Heart left ventricle (tissue), 16 donors: ENCODE results near the gene CKS1B. TPM values are rescaled to one million over a fixed set of nuclear protein-coding genes. Genes with fewer than 3 reads are reported as not detected.

Experiments used
- ATAC-seq, 4 donors: fragments of 200-7000 bp; cut with Tn5 transposase; one replicate each; pipeline ENCODE4 v1.9.1; 2020 to 2022; ENCODE audit warnings: moderate library complexity in 4 of 4, mild to moderate bottlenecking in 3 of 4, moderate number of reproducible peaks in 1 of 4
- DNase-seq, 5 donors: peaks; one replicate each; pipeline ENCODE4 v3.0.0-alpha.2; 2020
- H3K27ac ChIP-seq, 12 donors: fragments of 200-600 bp; sonication (generic) in 4 of 12; one replicate each; pipeline versions ENCODE4 v1.5.0 to v1.8.0; 2016 to 2022; ENCODE audit warnings: mild to moderate bottlenecking in 2 of 12
- H3K27me3 ChIP-seq, 9 donors: fragments of 200-600 bp; sonication (generic) in 2 of 9; one replicate each; pipeline versions ENCODE4 v1.5.1 to v1.8.0; 2016 to 2022; ENCODE audit warnings: mild to moderate bottlenecking in 3 of 9
- H3K36me3 ChIP-seq, 9 donors: fragments of 200-600 bp; sonication (generic) in 2 of 9; one replicate each; pipeline versions ENCODE4 v1.5.0 to v1.8.0; 2018 to 2022; ENCODE audit warnings: mild to moderate bottlenecking in 2 of 9
- H3K4me1 ChIP-seq, 12 donors: fragments of 200-600 bp; sonication (generic) in 4 of 12; one replicate each; pipeline versions ENCODE4 v1.5.0 to v1.8.0; 2016 to 2022; ENCODE audit warnings: mild to moderate bottlenecking in 3 of 12
- H3K4me3 ChIP-seq, 12 donors: fragments of 200-600 bp; sonication (generic) in 4 of 12; one replicate each; pipeline versions ENCODE4 v1.5.0 to v1.8.0; 2017 to 2022; ENCODE audit warnings: mild to moderate bottlenecking in 9 of 12, moderate library complexity in 4 of 12
- H3K9me3 ChIP-seq, 12 donors: fragments of 200-600 bp; sonication (generic) in 4 of 12; one replicate each; pipeline versions ENCODE4 v1.5.0 to v1.8.0; 2016 to 2022; ENCODE audit warnings: mild to moderate bottlenecking in 1 of 12
- POLR2A ChIP-seq, 2 donors: fragments of 450-650 bp; IDR thresholded peaks; one replicate each; pipeline ENCODE4 v1.6.1; 2017; ENCODE audit warnings: antibody characterized with exemption in 2 of 2, mild to moderate bottlenecking in 2 of 2, moderate library complexity in 2 of 2
- WGBS, 4 donors: extraction: QIAGEN DNeasy Blood & Tissue Kit in 2 of 4; methylation state at CpG; one replicate each; pipeline versions ENCODE4 v1.1.5 to v1.1.7; 2013 to 2018; 5-methylcytosine and 5-hydroxymethylcytosine counted together
- intact Hi-C, 10 donors: fragments of 100-400 bp; cut with DNase I; formaldehyde crosslinking; loops; one replicate each; pipeline versions ENCODE4 v1.11.1 to v1.14.2; 2022
- polyA plus RNA-seq, 2 donors: library from polyadenylated mRNA; stranded (reverse); fragments of 200-250 nt; gene quantifications; one replicate each; pipeline ENCODE4 v1.2.3, GENCODE V29; 2013
- total RNA-seq, 9 donors: library from RNA; depleted of rRNA in 2 of 9; stranded (reverse); fragments of >200 nt in 2 of 9; fragmentation: NEBNext Ultra II Directional in 3 of 9; extraction: Animal tissue kit (Norgen Biotek cat#: 25700) in 3 of 9; gene quantifications; one replicate each; pipeline versions ENCODE4 v1.1.0 to v1.2.4, GENCODE V29; 2016 to 2023
- TF ChIP-seq, protein P1 (sequence below), 12 donors: fragments of 200-600 bp; sonication (generic) in 4 of 12; IDR thresholded peaks; one replicate each; pipeline versions ENCODE4 v1.5.0 to v1.8.0; 2018 to 2022; ENCODE audit warnings: antibody characterized with exemption in 12 of 12, mild to moderate bottlenecking in 5 of 12
- donor health status: ischemic (EF 13 %, LVEDD 7.1; RV severe dilation, severe dysfunction).
- donor health status: healthy with polysubstance abuse.
- donor health status: DM: no; HTN: yes; CAD: no.
- donor health status: DM: no; HTN: no; CAD: no.
- donor health status: ischemic (EF 25% LVEDD 6.9; RV normal size, moderate dysfunction).
- donor health status: ischemic (EF 25% LVEDD 5.7; RV mildly dilated, moderate dysfunction).
- donor health status: healthy.
- donor health status: DM: yes; HTN: yes; CAD: no.
- donor health status: ischemic (EF 35%, LVEDD 5.7; RV mildly dilated, moderate dysfunction).
- donor health status: nonischemic (EF 11% LVEDD 7.7; RV severe dilation, severe dysfunction).
- donor health status: DM: yes; HTN: yes; CAD: no.
- donor health status: PGD.
- donor health status: ischemic (EF 29% LVEDD 5.4; RV normal size, mild dysfunction).
- donor health status: nonischemic (EF 23%, LVEDD 6.1; RV moderate dilation, normal function).

The CKS1B gene
- total and polyA plus RNA-seq, 11 donors, result 6.8 to 48.9 (median 16.7) TPM

DNA sequence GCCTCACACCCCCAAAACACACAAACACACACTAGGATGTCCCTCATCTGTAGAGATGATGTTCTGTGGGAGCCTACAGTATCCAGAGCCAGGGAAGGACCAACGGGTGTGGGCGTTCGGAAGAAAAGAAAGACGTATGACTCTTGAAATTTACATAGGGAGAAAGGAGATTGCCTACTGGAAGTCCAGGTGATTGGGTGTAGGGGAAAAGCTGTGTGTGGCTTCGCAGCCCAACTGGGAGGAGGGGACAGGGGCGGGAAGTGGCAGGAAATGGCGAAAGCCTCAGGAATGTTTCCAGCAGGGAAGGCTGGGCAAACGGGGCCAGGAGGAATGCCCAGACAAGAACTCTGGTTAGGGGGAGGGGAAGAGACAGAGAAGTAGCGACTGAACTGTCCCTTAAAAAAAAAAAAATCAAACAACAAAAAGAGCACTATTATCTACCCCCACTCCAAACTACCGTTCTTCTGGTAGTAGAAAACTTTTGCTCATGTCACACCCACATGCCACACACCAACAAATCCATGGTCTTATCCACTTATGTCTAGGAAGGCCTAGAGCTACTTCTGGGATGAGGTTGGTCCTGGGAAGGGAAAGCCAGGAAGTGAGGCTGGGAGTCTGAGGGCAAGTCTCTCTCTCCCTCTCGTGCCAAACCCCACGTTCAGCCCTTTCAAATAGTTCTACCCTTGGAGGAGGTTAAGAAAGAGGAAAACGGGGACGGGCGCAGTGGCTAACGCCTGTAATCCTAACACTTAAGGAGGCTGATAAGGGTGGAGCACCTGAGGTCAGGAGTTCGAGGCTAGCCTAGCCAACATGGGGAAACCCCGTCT, 1.8 kb upstream of the CKS1B start:
- no peak for ATAC-seq
- peaks cover 22 to 72% (median 55%) of the 10 kb centered on the region in 12 donors for H3K4me1 ChIP-seq
- peaks cover 0 to 20% (median 7%) of the 10 kb centered on the region in 9 donors for H3K36me3 ChIP-seq
- H3K4me3 ChIP-seq, result peak overlapping the region; percentile 51 to 84 (median 74)
- 12 to 22% (median 19%) methylated on average over 18 of the region's 18 CpGs for WGBS, 4 donors
- no peaks in the 10 kb centered on the region for H3K27me3 ChIP-seq
- TF ChIP-seq POLR2A (IDR thresholded peaks at IDR 0.05), result peak in 1 of 2 donors; percentile 40
- TF ChIP-seq, protein P1, sequence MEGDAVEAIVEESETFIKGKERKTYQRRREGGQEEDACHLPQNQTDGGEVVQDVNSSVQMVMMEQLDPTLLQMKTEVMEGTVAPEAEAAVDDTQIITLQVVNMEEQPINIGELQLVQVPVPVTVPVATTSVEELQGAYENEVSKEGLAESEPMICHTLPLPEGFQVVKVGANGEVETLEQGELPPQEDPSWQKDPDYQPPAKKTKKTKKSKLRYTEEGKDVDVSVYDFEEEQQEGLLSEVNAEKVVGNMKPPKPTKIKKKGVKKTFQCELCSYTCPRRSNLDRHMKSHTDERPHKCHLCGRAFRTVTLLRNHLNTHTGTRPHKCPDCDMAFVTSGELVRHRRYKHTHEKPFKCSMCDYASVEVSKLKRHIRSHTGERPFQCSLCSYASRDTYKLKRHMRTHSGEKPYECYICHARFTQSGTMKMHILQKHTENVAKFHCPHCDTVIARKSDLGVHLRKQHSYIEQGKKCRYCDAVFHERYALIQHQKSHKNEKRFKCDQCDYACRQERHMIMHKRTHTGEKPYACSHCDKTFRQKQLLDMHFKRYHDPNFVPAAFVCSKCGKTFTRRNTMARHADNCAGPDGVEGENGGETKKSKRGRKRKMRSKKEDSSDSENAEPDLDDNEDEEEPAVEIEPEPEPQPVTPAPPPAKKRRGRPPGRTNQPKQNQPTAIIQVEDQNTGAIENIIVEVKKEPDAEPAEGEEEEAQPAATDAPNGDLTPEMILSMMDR (IDR thresholded peaks at IDR 0.05), result no peak
- H3K27ac ChIP-seq, result peak overlapping the region; percentile 92 to 99 (median 99)
- intact Hi-C loops, result loop anchor here in 3 of 10 donors (5.0 kb wide), 3 partner anchors 35 to 80 kb away; partner anchors contain the start of genes ADAM15 (in 1 of the 3) and PMVK (in 1 of the 3)
- H3K9me3 ChIP-seq, result no peaks in the 10 kb centered on the region
- DNase-seq, result peak in 3 of 5 donors; percentile 66 to 81 (median 69)

DNA sequence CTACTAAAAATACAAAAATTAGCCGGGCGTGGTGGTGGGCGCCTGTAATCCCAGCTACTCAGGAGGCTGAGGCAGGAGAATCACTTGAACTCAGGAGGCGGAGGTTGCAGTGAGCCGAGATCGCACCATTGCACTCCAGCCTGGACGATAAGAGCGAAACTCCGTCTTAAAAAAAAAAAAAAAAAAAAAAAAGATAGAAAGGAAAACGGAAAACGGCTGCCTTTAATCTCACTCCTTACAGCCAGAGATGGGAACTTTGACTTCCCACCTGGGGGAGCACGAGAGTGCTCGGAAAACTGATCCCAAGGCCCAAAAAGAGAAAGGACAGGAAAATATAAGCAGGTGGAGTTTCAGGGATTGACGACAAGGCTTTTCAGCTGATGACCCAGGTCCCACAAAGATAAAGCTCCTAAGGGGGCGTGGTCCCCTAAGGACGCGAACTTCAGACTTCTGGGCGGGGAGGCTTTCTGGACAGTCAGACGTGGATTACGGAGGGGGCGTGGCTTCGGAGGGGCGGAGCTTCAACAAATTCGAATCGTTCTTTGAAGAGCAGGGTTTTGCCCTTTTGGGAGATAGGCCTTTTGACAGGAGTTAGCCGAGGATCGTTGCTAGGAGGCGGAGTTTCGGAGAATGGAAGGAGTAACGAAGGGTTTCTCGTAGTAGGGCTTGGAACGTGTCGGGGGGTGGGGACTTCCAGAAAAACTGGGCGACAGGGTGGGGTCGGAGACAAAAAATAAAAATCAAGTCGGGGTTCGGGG, 958 bp upstream of the CKS1B start:
- TF ChIP-seq, protein P1 (IDR thresholded peaks at IDR 0.05), result peak in 6 of 12 donors; percentile 11 to 51 (median 28)
- peak in 1 of 2 donors; percentile 52 for TF ChIP-seq POLR2A (IDR thresholded peaks at IDR 0.05)
- ATAC-seq (peak; percentile 34 to 58 (median 49)), DNase-seq (peak; percentile 95 to 97 (median 96))
- Histone ChIP-seq H3K4me3 (peak overlapping the region; percentile 51 to 84 (median 74)), H3K9me3 (no peaks in the 10 kb centered on the region), H3K27me3 (no peaks in the 10 kb centered on the region), H3K27ac (peak overlapping the region; percentile 92 to 99 (median 99)), H3K36me3 (peaks cover 0 to 16% (median 5%) of the 10 kb centered on the region in 9 donors), H3K4me1 (peaks cover 22 to 66% (median 51%) of the 10 kb centered on the region in 12 donors)
- intact Hi-C loops, result loop anchor here in 4 of 10 donors (1.0 to 5.0 kb wide), 6 partner anchors 10 to 79 kb away; partner anchors contain the start of genes ZBTB7B (in 2 of the 4), ADAM15 (in 1 of the 4), FLAD1 (in 1 of the 4) and PMVK (in 1 of the 4)
- WGBS, 4 donors, result 3 to 7% (median 4%) methylated on average over 37 of the region's 37 CpGs

DNA sequence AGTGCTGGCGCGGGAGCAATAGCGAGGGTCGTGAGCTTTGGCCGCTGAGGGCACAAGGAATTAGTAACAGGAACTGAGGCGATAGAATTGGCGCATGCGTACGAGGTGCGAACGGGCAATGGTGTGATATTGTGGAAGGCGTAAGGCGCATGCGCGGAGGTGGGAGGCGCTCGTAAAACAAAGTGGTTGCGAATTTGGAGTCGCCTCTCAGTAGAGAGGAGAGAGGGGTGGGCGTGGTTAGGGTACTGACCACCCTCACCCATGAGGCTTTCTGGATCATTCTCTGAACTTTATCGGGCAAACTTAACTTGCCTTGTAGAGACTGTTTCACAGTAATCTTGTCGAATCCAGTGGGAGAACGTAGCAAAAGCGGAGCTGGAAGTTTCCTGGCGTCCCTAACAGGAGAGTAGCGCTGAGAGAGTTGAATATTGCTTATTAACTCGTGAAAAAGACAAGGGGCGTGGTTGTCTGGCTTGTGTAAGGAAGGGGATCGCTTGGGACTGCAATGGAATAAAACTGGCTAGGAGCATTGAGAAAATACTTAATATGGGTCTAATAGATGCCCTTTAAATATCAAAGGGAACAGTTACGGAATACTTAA, 427 bp downstream of the CKS1B start:
- WGBS, 4 donors, result 0% methylated on average over 30 of the region's 30 CpGs
- no peaks in the 10 kb centered on the region for H3K9me3 ChIP-seq
- H3K4me1 ChIP-seq, result peaks cover 21 to 54% (median 44%) of the 10 kb centered on the region in 12 donors
- H3K27ac ChIP-seq, result peak overlapping the region; percentile 76 to 99 (median 98)
- H3K27me3 ChIP-seq, result no peaks in the 10 kb centered on the region
- peak overlapping the region; percentile 18 to 84 (median 74) for H3K4me3 ChIP-seq
- peak; percentile 96 to 97 (median 96) for DNase-seq
- intact Hi-C loops, result loop anchor here in 4 of 10 donors (1.0 to 5.0 kb wide), 6 partner anchors 8 to 77 kb away; partner anchors contain the start of genes ZBTB7B (in 2 of the 4), ADAM15 (in 1 of the 4), FLAD1 (in 1 of the 4) and PMVK (in 1 of the 4)
- peak in 1 of 2 donors; percentile 68 for TF ChIP-seq POLR2A (IDR thresholded peaks at IDR 0.05)
- TF ChIP-seq, protein P1 (IDR thresholded peaks at IDR 0.05), result no peak
- H3K36me3 ChIP-seq, result peaks cover 0 to 14% (median 5%) of the 10 kb centered on the region in 9 donors
- ATAC-seq, result peak; percentile 52 to 64 (median 62)
